Pancreas (tissue), 10 donors: ENCODE measurements around the gene FGF11. TPM values are rescaled to one million over a fixed set of nuclear protein-coding genes. Genes with fewer than 3 reads are reported as not detected.

ENCODE experiments used
- ATAC-seq, 4 donors: fragments of 200-7000 bp; cut with Tn5 transposase; one replicate each; pipeline versions ENCODE4 v1.8.0 to v1.9.1; 2020; ENCODE audit warnings: mild to moderate bottlenecking in 4 of 4, moderate library complexity in 4 of 4
- DNase-seq, 6 donors: peaks; one replicate each; pipeline ENCODE4 v3.0.0-alpha.2; 2020
- FAIRE-seq: peaks from 2 replicates; lab custom pipeline; 2012; peaks lifted over from hg19 to GRCh38; lab: Jason Lieb, UNC
- H3K27ac ChIP-seq, 4 donors: fragments of 200-600 bp; sonication (generic); 1 replicate in 3 of 4; 2 replicates in 1 of 4; pipeline versions ENCODE4 v1.5.0 to v1.8.0; 2020
- H3K27me3 ChIP-seq, 4 donors: fragments of 200-600 bp; one replicate each; pipeline ENCODE4 v1.8.0; 2021
- H3K36me3 ChIP-seq, 3 donors: fragments of 200-600 bp; sonication (generic) in 1 of 3; one replicate each; pipeline versions ENCODE4 v1.5.0 to v1.8.0; 2020 to 2021
- H3K4me1 ChIP-seq, 3 donors: fragments of 200-600 bp; one replicate each; pipeline ENCODE4 v1.8.0; 2021
- H3K4me3 ChIP-seq, 4 donors: fragments of 200-600 bp; sonication (generic) in 2 of 4; one replicate each; pipeline versions ENCODE4 v1.5.0 to v1.8.0; 2020 to 2021
- H3K9me3 ChIP-seq, 4 donors: fragments of 200-600 bp; one replicate each; pipeline ENCODE4 v1.8.0; 2021
- CTCF ChIP-seq, 4 donors: fragments of 200-600 bp; sonication (generic) in 3 of 4; IDR thresholded peaks; one replicate each; pipeline versions ENCODE4 v1.5.0 to v1.8.0; 2021; ENCODE audit warnings: antibody characterized with exemption in 4 of 4
- WGBS, 2 donors: extraction: QIAGEN DNeasy Blood & Tissue Kit; methylation state at CpG; one replicate each; pipeline ENCODE4 v1.1.7; 2013; 5-methylcytosine and 5-hydroxymethylcytosine counted together
- intact Hi-C, 3 donors: fragments of 100-400 bp; cut with DNase I; formaldehyde crosslinking; loops; one replicate each; pipeline versions ENCODE4 v1.11.1 to v1.14.2; 2022
- polyA plus RNA-seq, 2 donors: library from polyadenylated mRNA; stranded (reverse); fragments of 200-250 nt; gene quantifications; one replicate each; pipeline ENCODE4 v1.2.3, GENCODE V29; 2013
- total RNA-seq, 6 donors: library from RNA; stranded (reverse); fragmentation: NEBNext Ultra II Directional in 4 of 6; extraction: Animal tissue kit (Norgen Biotek cat#: 25700) in 4 of 6; gene quantifications; one replicate each; pipeline versions ENCODE4 v1.2.1 to v1.2.4, GENCODE V29; 2021 to 2023
- donor health status: healthy with polysubstance abuse.
- donor health status: DM: no; HTN: no; CAD: no; lungs with moderate emphysema.
- donor health status: DM: no; HTN: no; CAD: no.
- donor health status: control.
- donor health status: control.
- donor health status: Bipolar disorder and iron deficiency.
- donor health status: DM: yes; HTN: yes; CAD: no.
- donor health status: DM: no; HTN: no; CAD: no.
- donor health status: DM: no; HTN: no; CAD: no.
- donor health status: DM: yes; HTN: yes; CAD: no.

The FGF11 gene
- total and polyA plus RNA-seq, 8 donors = 0.09 to 1.1 (median 0.43) TPM

DNA sequence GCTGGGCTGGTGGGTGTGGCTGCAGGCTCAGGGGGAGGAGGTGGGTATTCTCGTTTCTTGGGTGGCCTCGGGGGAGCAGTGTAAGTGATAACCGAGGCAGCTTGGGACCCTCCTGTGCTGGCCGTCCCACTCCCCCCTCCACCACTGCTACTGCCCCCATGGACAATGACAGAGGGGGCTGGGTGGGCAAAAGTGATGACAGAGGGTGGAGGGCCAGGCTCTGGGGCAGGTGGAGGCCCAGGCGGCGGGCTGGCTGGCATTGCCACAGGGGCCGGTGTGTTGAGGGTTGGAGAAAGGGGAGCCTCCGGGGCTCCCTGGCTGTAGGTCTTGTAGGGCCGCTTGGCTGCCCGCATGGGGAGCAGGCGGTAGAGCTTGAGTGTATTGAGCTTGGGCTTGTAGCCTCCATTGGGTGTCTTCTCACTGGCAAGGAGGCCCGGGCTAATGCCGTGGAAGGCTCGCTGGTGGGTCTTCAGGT lies 24.1 kb downstream of the FGF11 start:
- no peak for ATAC-seq
- 88 to 90% methylated on average over 14 of the region's 14 CpGs for WGBS, 2 donors
- TF ChIP-seq CTCF (IDR thresholded peaks at IDR 0.05) = no peak
- FAIRE-seq = no peak
- Histone ChIP-seq H3K27ac (no peak overlapping the region), H3K9me3 (no peaks in the 10 kb centered on the region), H3K27me3 (no peaks in the 10 kb centered on the region), H3K4me1 (peaks cover 0 to 4% (median 3%) of the 10 kb centered on the region in 3 donors), H3K36me3 (peaks cover 0 to 25% (median 5%) of the 10 kb centered on the region in 3 donors), H3K4me3 (no peak overlapping the region)
- intact Hi-C loops = no loop called here
- DNase-seq = peak in 1 of 6 donors; percentile 67

DNA sequence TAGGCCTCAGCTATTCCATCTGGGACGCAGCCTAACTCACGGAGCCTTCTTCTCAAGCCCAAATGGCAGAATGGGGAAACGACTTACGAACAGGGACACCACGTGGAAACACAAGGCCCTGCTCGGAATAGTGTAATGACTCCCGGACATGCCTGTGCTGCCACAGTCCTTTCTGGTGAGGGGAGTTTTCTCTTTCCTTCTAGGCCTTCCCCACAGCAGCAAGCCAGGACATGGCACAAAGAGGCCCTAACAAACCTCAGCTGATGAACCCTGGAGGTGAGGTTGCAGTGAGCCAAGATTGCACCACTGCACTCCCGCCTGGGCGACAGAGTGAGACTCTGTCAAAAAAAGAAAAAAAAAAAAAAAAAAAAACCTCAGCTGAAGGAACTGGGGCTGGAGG lies 24.8 kb downstream of the FGF11 start:
- ATAC-seq (no peak), FAIRE-seq (no peak), DNase-seq (peak in 1 of 6 donors; percentile 16)
- H3K9me3 ChIP-seq = no peaks in the 10 kb centered on the region
- no peak overlapping the region for H3K27ac ChIP-seq
- H3K36me3 ChIP-seq = peaks cover 0 to 25% (median 5%) of the 10 kb centered on the region in 3 donors
- no peak overlapping the region for H3K4me3 ChIP-seq
- TF ChIP-seq CTCF (IDR thresholded peaks at IDR 0.05) = no peak
- H3K4me1 ChIP-seq = peaks cover 0 to 4% (median 3%) of the 10 kb centered on the region in 3 donors
- intact Hi-C loops = no loop called here
- no peaks in the 10 kb centered on the region for H3K27me3 ChIP-seq
- 91 to 93% methylated on average over 9 of the region's 9 CpGs for WGBS, 2 donors

DNA sequence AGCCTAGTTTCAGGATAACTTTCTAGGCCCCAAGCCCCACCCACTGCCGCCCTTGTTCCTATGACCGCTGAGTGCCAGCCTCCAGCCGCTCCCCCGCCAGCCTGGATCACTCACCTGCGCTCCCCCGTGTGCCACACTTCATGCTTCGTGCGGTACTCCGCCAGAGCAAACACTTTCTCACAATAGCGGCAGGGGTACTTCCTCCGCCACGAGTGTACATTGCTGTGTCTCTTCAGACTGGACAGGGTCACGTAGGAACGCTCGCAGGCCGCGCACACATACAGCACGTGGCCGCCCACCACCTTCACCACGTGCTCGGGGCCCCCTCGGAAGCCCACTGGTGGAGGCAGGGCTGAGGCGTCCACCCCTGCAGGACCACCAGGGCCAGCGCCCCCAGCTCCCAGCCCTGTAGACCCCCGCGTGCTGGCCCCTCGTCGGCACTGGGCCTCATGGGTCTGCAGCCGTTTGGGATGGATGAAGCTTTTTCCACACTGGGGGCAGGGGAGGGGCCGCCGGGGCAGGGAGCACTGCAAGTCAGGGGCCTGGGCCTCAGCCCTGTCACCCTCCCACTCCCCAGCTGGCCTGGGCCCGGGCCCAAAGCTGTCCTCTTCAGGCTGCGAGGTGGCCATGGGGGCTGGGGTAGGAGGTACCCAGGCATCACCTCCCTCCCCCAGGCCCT lies 26.4 kb downstream of the FGF11 start:
- ATAC-seq (no peak), DNase-seq (peak in 1 of 6 donors; percentile 74), FAIRE-seq (no peak)
- TF ChIP-seq CTCF (IDR thresholded peaks at IDR 0.05) = no peak
- H3K36me3 ChIP-seq = peaks cover 0 to 25% (median 5%) of the 10 kb centered on the region in 3 donors
- H3K27me3 ChIP-seq = no peaks in the 10 kb centered on the region
- peaks cover 11 to 14% (median 14%) of the 10 kb centered on the region in 3 donors for H3K4me1 ChIP-seq
- 91 to 92% methylated on average over 31 to 33 of the region's 33 CpGs for WGBS, 2 donors
- intact Hi-C loops = no loop called here
- H3K4me3 ChIP-seq = no peak overlapping the region
- no peak overlapping the region for H3K27ac ChIP-seq
- no peaks in the 10 kb centered on the region for H3K9me3 ChIP-seq

GRCh38 chr17:7466318-7466638 lies 27.0 kb downstream of the FGF11 start:
- no peak for TF ChIP-seq CTCF (IDR thresholded peaks at IDR 0.05)
- no peak overlapping the region for H3K4me3 ChIP-seq
- no peak for DNase-seq

More at GRCh38 chr17:7466318-7466638, 27.0 kb downstream of the FGF11 start:
- intact Hi-C loops = no loop called here
- peaks cover 0 to 25% (median 5%) of the 10 kb centered on the region in 3 donors for H3K36me3 ChIP-seq
- peaks cover 17 to 19% (median 18%) of the 10 kb centered on the region in 3 donors for H3K4me1 ChIP-seq
- no peaks in the 10 kb centered on the region for H3K27me3 ChIP-seq
- 89 to 97% methylated on average over 9 of the region's 9 CpGs for WGBS, 2 donors
- ATAC-seq (no peak), FAIRE-seq (no peak)
- H3K27ac ChIP-seq = peak overlapping the region in 2 of 4 donors; percentile 30 to 47
- H3K9me3 ChIP-seq = no peaks in the 10 kb centered on the region
